Measurements from ENCODE around the gene PCNX2. TPM values are rescaled to one million over a fixed set of nuclear protein-coding genes. Genes with fewer than 3 reads are reported as not detected.

Gene PCNX2
- total and polyA plus RNA-seq, 2 of the 13 experiments (the other 11 are each of a cell fraction or from before 2014, with no cell fraction given): 0.11 to 0.42 TPM

DNA sequence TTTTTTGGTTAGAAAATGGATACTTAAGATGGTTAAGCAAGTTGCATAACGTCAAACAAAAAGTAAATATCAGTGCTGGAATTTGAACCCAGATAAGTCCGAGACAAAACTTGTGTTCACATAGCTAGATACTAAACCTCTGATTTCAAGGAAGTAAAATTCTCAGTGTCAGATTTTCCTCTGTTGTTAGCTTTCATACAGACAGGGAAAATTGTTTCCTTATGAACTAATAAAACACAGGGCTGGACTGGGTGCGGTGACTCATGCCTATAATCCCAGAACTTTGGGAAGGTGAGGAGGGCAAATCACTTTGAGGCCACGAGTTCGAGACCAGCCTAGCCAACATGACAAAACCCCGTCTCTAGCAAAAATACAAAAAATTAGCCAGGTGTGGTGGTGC is 51.3 kb downstream of the PCNX2 start (continued):
- TF ChIP-seq, protein P1, sequence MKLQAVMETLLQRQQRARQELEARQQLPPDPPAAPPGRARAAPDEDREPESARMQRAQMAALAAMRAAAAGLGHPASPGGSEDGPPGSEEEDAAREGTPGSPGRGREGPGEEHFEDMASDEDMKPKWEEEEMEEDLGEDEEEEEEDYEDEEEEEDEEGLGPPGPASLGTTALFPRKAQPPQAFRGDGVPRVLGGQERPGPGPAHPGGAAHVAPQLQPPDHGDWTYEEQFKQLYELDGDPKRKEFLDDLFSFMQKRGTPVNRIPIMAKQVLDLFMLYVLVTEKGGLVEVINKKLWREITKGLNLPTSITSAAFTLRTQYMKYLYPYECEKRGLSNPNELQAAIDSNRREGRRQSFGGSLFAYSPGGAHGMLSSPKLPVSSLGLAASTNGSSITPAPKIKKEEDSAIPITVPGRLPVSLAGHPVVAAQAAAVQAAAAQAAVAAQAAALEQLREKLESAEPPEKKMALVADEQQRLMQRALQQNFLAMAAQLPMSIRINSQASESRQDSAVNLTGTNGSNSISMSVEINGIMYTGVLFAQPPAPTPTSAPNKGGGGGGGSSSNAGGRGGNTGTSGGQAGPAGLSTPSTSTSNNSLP (IDR thresholded peaks at IDR 0.05; ENCODE audit: low read depth, low read length): no peak
- TF ChIP-seq POGK (CRISPR knock-in tag; conservative IDR thresholded peaks at IDR 0.05): no peak
- TF ChIP-seq, protein P2, sequence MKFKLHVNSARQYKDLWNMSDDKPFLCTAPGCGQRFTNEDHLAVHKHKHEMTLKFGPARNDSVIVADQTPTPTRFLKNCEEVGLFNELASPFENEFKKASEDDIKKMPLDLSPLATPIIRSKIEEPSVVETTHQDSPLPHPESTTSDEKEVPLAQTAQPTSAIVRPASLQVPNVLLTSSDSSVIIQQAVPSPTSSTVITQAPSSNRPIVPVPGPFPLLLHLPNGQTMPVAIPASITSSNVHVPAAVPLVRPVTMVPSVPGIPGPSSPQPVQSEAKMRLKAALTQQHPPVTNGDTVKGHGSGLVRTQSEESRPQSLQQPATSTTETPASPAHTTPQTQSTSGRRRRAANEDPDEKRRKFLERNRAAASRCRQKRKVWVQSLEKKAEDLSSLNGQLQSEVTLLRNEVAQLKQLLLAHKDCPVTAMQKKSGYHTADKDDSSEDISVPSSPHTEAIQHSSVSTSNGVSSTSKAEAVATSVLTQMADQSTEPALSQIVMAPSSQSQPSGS (CRISPR knock-in tag; IDR thresholded peaks at IDR 0.05): no peak
- TF ChIP-seq, protein P3, sequence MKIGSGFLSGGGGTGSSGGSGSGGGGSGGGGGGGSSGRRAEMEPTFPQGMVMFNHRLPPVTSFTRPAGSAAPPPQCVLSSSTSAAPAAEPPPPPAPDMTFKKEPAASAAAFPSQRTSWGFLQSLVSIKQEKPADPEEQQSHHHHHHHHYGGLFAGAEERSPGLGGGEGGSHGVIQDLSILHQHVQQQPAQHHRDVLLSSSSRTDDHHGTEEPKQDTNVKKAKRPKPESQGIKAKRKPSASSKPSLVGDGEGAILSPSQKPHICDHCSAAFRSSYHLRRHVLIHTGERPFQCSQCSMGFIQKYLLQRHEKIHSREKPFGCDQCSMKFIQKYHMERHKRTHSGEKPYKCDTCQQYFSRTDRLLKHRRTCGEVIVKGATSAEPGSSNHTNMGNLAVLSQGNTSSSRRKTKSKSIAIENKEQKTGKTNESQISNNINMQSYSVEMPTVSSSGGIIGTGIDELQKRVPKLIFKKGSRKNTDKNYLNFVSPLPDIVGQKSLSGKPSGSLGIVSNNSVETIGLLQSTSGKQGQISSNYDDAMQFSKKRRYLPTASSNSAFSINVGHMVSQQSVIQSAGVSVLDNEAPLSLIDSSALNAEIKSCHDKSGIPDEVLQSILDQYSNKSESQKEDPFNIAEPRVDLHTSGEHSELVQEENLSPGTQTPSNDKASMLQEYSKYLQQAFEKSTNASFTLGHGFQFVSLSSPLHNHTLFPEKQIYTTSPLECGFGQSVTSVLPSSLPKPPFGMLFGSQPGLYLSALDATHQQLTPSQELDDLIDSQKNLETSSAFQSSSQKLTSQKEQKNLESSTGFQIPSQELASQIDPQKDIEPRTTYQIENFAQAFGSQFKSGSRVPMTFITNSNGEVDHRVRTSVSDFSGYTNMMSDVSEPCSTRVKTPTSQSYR (CRISPR knock-in tag; IDR thresholded peaks at IDR 0.05; ENCODE audit: borderline replicate concordance): no peak
- no peak for TF ChIP-seq HNF4G (IDR thresholded peaks at IDR 0.05; ENCODE audit: borderline replicate concordance, low read depth, low read length)
- no peak for TF ChIP-seq HNF4G (CRISPR knock-in tag; IDR thresholded peaks at IDR 0.05; ENCODE audit: borderline replicate concordance, low read depth)
- no peak for TF ChIP-seq FOXA1 (IDR thresholded peaks at IDR 0.05)
- peak; percentile 46; the same call in 1 of the 2 replicates for TF ChIP-seq FOXA1 (CRISPR knock-in tag; IDR thresholded peaks at IDR 0.05)
- TF ChIP-seq ZBTB21 (CRISPR knock-in tag; IDR thresholded peaks at IDR 0.05): no peak
- no peak for TF ChIP-seq ZNF33A (CRISPR knock-in tag; IDR thresholded peaks at IDR 0.05; ENCODE audit: borderline replicate concordance)
- TF ChIP-seq ELF3 (CRISPR knock-in tag; IDR thresholded peaks at IDR 0.05): 0 out of 2 replicates have a peak, but pooled peaks have one; percentile 17
- TF ChIP-seq IKZF4 (CRISPR knock-in tag; IDR thresholded peaks at IDR 0.05; ENCODE audit: borderline replicate concordance, low read depth, not compliant biosample characterization): no peak
- TF ChIP-seq, protein P4, sequence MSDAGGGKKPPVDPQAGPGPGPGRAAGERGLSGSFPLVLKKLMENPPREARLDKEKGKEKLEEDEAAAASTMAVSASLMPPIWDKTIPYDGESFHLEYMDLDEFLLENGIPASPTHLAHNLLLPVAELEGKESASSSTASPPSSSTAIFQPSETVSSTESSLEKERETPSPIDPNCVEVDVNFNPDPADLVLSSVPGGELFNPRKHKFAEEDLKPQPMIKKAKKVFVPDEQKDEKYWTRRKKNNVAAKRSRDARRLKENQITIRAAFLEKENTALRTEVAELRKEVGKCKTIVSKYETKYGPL (CRISPR knock-in tag; IDR thresholded peaks at IDR 0.05): no peak
- TF ChIP-seq REPIN1 (CRISPR knock-in tag; IDR thresholded peaks at IDR 0.05; ENCODE audit: borderline replicate concordance, low read depth): no peak
- TF ChIP-seq ZNF446 (CRISPR knock-in tag; IDR thresholded peaks at IDR 0.05): no peak
- no peak for TF ChIP-seq MAFG (CRISPR knock-in tag; IDR thresholded peaks at IDR 0.05)
- no peak for TF ChIP-seq HINFP (CRISPR knock-in tag; IDR thresholded peaks at IDR 0.05; ENCODE audit: low read depth)
- no peak for TF ChIP-seq MAZ (IDR thresholded peaks at IDR 0.05; ENCODE audit: borderline replicate concordance, low read depth, low read length)
- no peak for TF ChIP-seq MAZ (CRISPR knock-in tag; IDR thresholded peaks at IDR 0.05; ENCODE audit: low read depth)
